Measurements from ENCODE around the gene CENATAC.
A peak's percentile ranks its signal among the peaks of the same experiment; 100 is the strongest.

GRCh38 chr11:119025099-119025473, 27.1 kb downstream of the CENATAC start:
- TF ChIP-seq CTCF (IDR thresholded peaks at IDR 0.05 in 8 of 11, conservative IDR thresholded peaks at IDR 0.05 in 3 of 11) (no peak), POLR2AphosphoS5 (IDR thresholded peaks at IDR 0.05) (peak in 2 of 3 donors; percentile 2 to 20), POLR2A (IDR thresholded peaks at IDR 0.05) (no peak)
